ENCODE data around the gene FBXO17.

The FBXO17 gene

DNA sequence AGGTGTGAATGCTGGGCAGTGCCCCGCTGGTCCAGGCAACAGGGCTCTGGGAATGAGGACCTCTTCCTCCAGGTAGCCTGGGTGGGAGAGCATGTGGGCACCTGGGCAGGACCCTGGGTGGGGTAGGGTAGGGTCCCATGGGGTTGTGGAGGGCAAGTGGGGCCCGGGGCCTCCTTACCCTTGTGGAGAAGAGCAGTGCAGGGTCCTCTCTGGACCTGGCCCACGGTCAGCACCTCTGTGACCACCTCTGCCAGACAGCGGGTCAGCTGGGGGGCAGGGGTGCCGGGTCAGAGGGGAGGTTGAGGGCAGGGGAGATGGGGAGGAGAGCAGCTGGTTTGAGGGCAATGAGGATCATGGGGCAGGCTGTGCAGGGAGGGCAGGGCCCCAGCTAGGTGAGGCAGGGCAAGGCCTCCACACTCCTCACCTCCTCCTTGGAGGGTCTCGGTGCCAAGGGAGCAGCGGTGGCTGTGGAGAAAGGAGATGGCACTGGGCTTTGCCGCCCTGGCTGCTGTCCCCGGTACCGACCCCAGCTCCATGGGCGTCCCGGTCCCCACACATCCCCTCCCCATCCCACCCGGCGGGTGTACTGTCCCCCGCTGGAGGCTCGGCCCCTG, 64.0 kb downstream of the FBXO17 start:
- no peak overlapping the region for H3K9ac ChIP-seq
- no peak overlapping the region for H2AFZ ChIP-seq
- TF ChIP-seq, protein P1, sequence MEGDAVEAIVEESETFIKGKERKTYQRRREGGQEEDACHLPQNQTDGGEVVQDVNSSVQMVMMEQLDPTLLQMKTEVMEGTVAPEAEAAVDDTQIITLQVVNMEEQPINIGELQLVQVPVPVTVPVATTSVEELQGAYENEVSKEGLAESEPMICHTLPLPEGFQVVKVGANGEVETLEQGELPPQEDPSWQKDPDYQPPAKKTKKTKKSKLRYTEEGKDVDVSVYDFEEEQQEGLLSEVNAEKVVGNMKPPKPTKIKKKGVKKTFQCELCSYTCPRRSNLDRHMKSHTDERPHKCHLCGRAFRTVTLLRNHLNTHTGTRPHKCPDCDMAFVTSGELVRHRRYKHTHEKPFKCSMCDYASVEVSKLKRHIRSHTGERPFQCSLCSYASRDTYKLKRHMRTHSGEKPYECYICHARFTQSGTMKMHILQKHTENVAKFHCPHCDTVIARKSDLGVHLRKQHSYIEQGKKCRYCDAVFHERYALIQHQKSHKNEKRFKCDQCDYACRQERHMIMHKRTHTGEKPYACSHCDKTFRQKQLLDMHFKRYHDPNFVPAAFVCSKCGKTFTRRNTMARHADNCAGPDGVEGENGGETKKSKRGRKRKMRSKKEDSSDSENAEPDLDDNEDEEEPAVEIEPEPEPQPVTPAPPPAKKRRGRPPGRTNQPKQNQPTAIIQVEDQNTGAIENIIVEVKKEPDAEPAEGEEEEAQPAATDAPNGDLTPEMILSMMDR (IDR thresholded peaks at IDR 0.05): no peak
- no peaks in the 10 kb centered on the region for H3K9me3 ChIP-seq (ENCODE audit: control insufficient read depth, low read length)
- H3K27ac ChIP-seq: no peak overlapping the region
- no peaks in the 10 kb centered on the region for H3K79me2 ChIP-seq
- H3K27me3 ChIP-seq (ENCODE audit: control insufficient read depth, insufficient read depth, low read length): no peaks in the 10 kb centered on the region
- no peak overlapping the region for H3K4me2 ChIP-seq (ENCODE audit: low read length)
- no peaks in the 10 kb centered on the region for H3K4me1 ChIP-seq
- H3K36me3 ChIP-seq (ENCODE audit: control insufficient read depth, insufficient read depth, low read length): no peaks in the 10 kb centered on the region
- H3K4me3 ChIP-seq (ENCODE audit: low read depth, low read length): no peak overlapping the region

DNA sequence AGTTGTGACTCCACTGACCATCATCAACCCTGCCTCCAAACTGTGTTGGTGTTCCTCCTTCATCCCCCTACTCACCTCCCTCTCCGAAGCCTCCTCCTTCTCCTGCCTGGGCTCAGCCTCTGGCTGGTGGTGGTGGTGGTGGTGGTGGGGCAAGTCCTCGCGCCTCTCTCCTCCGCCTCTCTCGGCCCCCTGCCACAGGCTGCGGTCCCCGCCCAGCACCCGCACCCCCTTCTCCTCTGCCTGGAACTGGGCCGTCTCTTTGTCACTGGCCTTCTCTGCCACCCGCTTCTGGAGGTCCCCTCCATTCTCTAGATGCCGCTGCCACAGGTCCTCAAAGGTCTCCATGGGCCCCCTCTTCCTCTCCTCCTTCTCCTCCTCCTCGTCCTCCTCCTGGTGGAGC, 65.1 kb downstream of the FBXO17 start:
- Histone ChIP-seq H3K27ac (no peak overlapping the region), H3K27me3 (ENCODE audit: control insufficient read depth, insufficient read depth, low read length) (no peaks in the 10 kb centered on the region), H3K36me3 (ENCODE audit: control insufficient read depth, insufficient read depth, low read length) (no peaks in the 10 kb centered on the region), H3K4me2 (ENCODE audit: low read length) (no peak overlapping the region), H3K9me3 (ENCODE audit: control insufficient read depth, low read length) (no peaks in the 10 kb centered on the region), H3K4me3 (ENCODE audit: low read depth, low read length) (no peak overlapping the region), H3K9ac (no peak overlapping the region), H3K79me2 (no peaks in the 10 kb centered on the region), H2AFZ (no peak overlapping the region), H3K4me1 (no peaks in the 10 kb centered on the region)
- TF ChIP-seq, protein P1 (IDR thresholded peaks at IDR 0.05): no peak

DNA sequence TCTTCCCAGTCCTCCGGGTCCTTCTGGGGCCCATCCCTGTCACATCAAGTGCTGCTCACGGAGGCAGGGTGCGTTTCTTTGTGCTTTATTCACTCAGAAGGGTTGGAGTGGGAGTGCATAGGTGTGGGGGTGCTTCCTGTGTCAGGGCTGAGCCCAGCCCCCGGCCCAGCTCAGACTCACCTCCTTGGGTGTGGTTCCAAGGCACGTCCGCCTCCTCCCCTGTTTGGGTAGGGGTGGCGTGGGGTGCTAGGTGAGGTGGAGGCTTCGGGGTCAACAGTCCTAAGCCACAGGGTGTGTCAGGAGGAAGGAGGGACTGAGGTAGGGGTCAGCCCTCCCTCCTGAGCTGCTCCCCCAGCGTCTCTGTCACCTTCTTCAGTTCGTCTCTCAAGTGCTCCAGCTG, 66.6 kb downstream of the FBXO17 start:
- no peak overlapping the region for H3K9ac ChIP-seq
- no peak overlapping the region for H3K4me3 ChIP-seq (ENCODE audit: low read depth, low read length)
- no peaks in the 10 kb centered on the region for H3K36me3 ChIP-seq (ENCODE audit: control insufficient read depth, insufficient read depth, low read length)
- TF ChIP-seq, protein P1 (IDR thresholded peaks at IDR 0.05): no peak
- no peaks in the 10 kb centered on the region for H3K9me3 ChIP-seq (ENCODE audit: control insufficient read depth, low read length)
- no peak overlapping the region for H3K4me2 ChIP-seq (ENCODE audit: low read length)
- H2AFZ ChIP-seq: no peak overlapping the region
- H3K4me1 ChIP-seq: no peaks in the 10 kb centered on the region
- H3K27ac ChIP-seq: no peak overlapping the region
- H3K79me2 ChIP-seq: no peaks in the 10 kb centered on the region
- no peaks in the 10 kb centered on the region for H3K27me3 ChIP-seq (ENCODE audit: control insufficient read depth, insufficient read depth, low read length)

DNA sequence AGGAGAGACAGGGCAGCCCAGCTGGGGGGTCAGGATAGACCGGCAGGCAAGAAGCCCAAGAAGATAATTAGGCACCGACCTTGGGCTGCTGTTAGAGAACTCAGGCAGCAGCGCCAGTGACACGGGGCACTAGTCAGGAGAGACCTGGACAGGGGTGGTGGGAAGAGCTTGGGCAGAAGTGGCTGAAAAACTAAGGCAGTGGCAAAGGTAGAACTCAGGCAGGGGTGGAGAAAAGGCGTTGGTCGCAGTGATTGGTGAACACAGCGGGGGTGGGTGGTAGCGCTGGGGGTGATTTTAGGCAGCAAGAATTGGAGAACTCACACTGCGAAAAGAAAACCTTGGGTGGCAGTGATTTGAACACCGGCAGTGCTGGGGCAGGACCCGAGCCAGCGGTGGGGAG, 67.9 kb downstream of the FBXO17 start:
- Histone ChIP-seq H3K4me3 (ENCODE audit: low read depth, low read length) (no peak overlapping the region), H3K36me3 (ENCODE audit: control insufficient read depth, insufficient read depth, low read length) (no peaks in the 10 kb centered on the region), H2AFZ (no peak overlapping the region), H3K27ac (no peak overlapping the region), H3K27me3 (ENCODE audit: control insufficient read depth, insufficient read depth, low read length) (no peaks in the 10 kb centered on the region), H3K9ac (no peak overlapping the region), H3K4me1 (no peaks in the 10 kb centered on the region), H3K9me3 (ENCODE audit: control insufficient read depth, low read length) (no peaks in the 10 kb centered on the region), H3K79me2 (peaks cover 3% of the 10 kb centered on the region), H3K4me2 (ENCODE audit: low read length) (no peak overlapping the region)
- TF ChIP-seq, protein P1 (IDR thresholded peaks at IDR 0.05): no peak

DNA sequence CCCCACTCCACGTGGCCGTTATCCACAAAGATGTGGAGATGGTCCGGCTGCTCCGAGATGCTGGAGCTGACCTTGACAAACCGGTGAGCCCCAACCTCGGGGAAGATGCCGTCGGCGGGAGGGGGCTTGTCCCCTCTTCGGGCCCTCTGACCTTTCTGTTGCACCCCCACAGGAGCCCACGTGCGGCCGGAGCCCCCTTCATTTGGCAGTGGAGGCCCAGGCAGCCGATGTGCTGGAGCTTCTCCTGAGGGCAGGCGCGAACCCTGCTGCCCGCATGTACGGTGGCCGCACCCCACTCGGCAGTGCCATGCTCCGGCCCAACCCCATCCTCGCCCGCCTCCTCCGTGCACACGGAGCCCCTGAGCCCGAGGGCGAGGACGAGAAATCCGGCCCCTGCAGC, 68.3 kb downstream of the FBXO17 start:
- no peaks in the 10 kb centered on the region for H3K36me3 ChIP-seq (ENCODE audit: control insufficient read depth, insufficient read depth, low read length)
- H3K4me3 ChIP-seq (ENCODE audit: low read depth, low read length): no peak overlapping the region
- no peaks in the 10 kb centered on the region for H3K4me1 ChIP-seq
- peaks cover 3% of the 10 kb centered on the region for H3K79me2 ChIP-seq
- H3K27ac ChIP-seq: no peak overlapping the region
- no peaks in the 10 kb centered on the region for H3K27me3 ChIP-seq (ENCODE audit: control insufficient read depth, insufficient read depth, low read length)
- no peak overlapping the region for H3K4me2 ChIP-seq (ENCODE audit: low read length)
- H3K9ac ChIP-seq: no peak overlapping the region
- TF ChIP-seq, protein P1 (IDR thresholded peaks at IDR 0.05): no peak
- H3K9me3 ChIP-seq (ENCODE audit: control insufficient read depth, low read length): no peaks in the 10 kb centered on the region
- no peak overlapping the region for H2AFZ ChIP-seq
